RPMI7951 (cell line): ENCODE measurements around the gene PIK3CG. TPM values are rescaled to one million over a fixed set of nuclear protein-coding genes. Genes with fewer than 3 reads are reported as not detected.

Experiments
- DNase-seq: peaks from one replicate; pipeline ENCODE4 v3.0.0-alpha.2; 2012; ENCODE audit warnings: low read depth
- total RNA-seq: library from RNA; depleted of rRNA; stranded (reverse); fragments of >200 nt; shearing (Covaris generic); gene quantifications from 2 replicates; pipeline ENCODE4 v1.2.3, GENCODE V29; 2014

PIK3CG gene
- total RNA-seq, 1 experiment from 2014 or later, result 3.2 TPM

GRCh38 chr7:106858618-106859532, 6.2 kb upstream of the PIK3CG start:
- DNase-seq, result peak; percentile 23

DNA sequence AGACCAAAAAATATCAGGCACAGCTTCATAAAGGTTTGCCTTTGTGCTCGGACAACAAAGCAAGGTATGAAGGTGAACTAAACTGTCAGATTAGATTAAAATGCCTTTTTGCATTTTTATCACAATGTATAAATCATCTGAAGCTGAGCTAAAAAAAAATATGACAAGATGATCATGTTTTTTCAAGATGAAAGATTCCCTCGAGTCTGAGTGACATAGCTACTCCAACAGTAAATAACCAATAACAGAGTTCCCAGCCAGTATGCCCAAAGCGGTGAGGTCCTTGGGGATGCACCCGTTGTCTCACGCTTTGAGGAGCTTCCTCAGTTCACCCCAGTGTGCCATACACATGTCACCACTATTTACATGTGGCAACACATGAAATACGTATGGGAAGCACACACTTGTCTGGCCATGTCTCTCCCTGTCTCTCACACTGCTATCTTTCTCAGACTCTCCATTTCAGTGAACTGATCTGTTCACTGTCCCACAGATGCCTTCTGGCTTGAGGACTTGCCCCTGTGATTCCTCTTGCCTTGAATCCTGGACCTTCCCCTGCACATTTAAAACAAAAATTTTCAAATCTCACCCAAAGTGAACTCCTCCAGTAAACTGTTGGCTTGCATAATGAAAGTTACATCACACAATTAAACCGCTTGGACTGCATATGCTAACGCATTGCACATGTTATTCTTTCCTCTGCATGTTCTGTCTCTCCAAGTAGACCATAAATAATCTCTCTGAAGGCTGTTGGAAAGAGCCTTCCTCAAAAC, 2.6 kb upstream of the PIK3CG start:
- DNase-seq, result no peak

DNA sequence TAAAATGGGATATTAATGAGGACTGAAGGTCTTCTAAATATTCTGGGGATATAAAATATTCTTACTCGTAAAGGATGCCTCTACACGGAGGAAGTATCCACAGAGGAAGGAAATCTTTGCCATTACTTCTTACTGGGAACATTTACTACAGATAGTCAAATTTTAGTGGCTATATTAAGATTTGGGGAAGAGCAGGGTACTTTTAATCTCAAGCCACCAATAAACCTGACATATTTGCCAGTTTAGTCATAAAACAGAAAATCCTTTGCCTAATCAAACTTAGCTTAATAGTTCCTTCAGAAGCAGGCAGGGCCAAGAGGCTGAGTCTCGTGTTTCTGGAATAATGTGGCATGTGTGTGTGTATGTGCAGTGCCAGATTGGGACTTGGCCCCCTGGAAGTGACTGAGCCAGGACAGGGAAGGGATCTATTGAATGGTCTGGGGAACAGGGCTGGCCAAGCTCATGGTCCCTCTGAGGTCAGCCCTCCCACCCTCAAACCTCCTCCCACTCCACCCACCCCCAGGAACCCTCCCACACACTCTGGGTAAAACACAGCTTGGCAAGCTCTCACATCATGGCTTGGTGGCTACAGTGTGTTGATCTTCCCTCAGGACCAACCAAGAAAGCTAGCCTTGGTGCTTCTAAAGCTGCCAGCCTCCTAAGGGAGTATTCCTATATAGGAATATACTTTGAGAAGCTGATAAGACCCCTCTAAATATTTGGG, 1.6 kb upstream of the PIK3CG start:
- no peak for DNase-seq

- DNase-seq, result no peak
Measured at GRCh38 chr7:106864298-106865081, 592 bp upstream of the PIK3CG start.

DNA sequence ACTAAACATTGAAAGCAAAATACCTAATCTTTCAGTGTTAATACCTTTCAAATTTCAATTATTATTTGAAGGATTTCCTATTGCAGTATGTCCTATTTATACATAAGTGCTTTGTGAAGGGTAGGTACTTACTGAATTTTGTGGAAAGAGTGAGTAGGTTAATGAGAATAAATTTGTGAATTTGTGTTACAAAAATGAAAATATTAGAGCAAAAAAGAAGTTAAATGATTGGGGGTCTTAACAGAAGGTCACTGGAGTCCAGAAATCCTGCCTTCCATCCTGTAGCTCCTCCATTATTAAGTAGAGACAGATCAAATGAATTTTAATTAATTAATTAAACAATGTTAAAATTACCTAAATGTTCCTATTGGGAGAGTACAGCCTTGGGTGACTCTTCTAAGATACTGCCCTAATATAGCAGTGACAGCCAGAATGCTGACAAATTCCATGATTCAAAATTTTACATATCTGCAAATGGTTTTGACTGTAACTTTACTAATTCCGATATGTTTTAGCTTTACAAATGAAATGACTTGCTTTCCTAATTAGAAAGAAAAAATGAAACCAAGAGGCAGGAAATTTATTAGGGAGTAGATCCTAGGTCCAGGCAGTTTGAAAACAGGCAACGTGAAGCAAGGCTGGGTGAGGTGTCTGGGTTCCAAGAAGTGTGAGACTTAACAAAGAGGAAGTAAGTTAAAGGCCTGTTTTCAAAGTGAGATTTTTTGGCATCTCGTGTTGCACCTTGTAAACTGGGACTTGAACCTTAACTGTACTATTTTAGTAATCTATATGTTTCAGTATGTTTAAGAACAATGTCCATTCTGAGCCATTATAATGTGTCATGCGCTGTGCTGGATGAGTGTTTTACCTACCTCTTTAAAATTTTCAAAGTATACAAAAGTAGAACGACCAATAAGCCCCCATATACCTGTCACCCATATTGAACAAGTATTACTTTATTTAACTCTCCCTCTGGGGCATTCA, 1.5 kb downstream of the PIK3CG start:
- DNase-seq, result no peak

DNA sequence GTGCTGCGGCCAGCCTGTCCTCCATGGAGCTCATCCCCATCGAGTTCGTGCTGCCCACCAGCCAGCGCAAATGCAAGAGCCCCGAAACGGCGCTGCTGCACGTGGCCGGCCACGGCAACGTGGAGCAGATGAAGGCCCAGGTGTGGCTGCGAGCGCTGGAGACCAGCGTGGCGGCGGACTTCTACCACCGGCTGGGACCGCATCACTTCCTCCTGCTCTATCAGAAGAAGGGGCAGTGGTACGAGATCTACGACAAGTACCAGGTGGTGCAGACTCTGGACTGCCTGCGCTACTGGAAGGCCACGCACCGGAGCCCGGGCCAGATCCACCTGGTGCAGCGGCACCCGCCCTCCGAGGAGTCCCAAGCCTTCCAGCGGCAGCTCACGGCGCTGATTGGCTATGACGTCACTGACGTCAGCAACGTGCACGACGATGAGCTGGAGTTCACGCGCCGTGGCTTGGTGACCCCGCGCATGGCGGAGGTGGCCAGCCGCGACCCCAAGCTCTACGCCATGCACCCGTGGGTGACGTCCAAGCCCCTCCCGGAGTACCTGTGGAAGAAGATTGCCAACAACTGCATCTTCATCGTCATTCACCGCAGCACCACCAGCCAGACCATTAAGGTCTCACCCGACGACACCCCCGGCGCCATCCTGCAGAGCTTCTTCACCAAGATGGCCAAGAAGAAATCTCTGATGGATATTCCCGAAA, 2.7 kb downstream of the PIK3CG start:
- DNase-seq, result no peak

DNA sequence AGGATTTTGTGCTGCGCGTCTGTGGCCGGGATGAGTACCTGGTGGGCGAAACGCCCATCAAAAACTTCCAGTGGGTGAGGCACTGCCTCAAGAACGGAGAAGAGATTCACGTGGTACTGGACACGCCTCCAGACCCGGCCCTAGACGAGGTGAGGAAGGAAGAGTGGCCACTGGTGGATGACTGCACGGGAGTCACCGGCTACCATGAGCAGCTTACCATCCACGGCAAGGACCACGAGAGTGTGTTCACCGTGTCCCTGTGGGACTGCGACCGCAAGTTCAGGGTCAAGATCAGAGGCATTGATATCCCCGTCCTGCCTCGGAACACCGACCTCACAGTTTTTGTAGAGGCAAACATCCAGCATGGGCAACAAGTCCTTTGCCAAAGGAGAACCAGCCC, 3.3 kb downstream of the PIK3CG start:
- no peak for DNase-seq

GRCh38 chr7:106869954-106870353, 4.9 kb downstream of the PIK3CG start:
- DNase-seq, result no peak

GRCh38 chr7:106870528-106870927, 5.4 kb downstream of the PIK3CG start:
- no peak for DNase-seq

GRCh38 chr7:106870983-106871410, 5.9 kb downstream of the PIK3CG start:
- no peak for DNase-seq

DNA sequence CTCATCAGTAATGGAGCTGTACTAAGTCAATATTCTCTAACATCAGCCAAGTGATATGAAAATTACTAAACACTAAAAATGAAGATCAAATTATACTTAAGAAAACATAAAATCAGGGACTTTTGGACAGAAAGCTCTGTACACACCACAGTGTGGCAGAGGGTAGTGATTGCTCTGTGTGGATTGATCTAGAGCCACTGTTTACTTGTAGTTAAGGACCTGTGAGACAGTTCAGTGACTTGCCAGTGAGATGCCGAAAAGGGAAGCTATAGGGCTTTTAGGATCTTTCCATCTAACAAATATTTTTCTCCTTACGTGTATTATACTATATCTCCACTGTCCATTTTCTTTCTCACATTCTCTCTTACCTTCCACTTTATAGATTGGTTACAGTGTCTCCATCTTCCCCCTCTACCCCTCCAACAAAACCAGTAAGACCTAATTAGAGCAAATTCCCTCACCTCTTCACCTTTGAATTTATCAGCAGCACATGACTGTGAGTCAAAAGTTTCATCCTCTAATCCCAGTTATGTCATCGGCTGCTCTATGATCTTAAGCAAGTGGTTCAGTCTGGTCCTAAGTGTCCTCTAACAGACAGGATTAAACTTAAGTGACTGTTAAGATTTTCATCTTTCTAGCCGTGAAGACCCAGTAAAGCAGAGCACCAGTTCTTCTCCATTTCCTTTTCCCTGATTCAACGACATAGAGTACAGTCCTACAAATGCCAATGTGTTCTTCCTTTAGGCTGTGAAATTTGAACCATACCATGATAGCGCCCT, 6.9 kb downstream of the PIK3CG start:
- DNase-seq, result no peak

DNA sequence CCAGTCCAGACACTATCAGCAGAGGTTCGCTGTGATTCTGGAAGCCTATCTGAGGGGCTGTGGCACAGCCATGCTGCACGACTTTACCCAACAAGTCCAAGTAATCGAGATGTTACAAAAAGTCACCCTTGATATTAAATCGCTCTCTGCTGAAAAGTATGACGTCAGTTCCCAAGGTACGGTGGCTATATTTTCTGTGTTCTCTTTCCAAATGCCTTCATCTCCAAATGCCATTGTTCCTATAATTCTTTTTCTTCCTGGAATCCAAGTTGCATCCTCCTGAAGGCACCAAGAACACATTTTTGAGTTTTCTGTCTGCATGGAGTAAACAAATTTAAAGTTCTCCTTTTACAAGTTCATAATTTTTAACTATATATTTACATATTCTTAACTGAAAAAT, 7.7 kb downstream of the PIK3CG start:
- no peak for DNase-seq

- no peak for DNase-seq
Measured at GRCh38 chr7:106874076-106874475, 9.0 kb downstream of the PIK3CG start.

GRCh38 chr7:106875508-106875907, 10.4 kb downstream of the PIK3CG start:
- DNase-seq, result no peak

- no peak for DNase-seq
Measured at GRCh38 chr7:106878748-106879439, 13.8 kb downstream of the PIK3CG start.

DNA sequence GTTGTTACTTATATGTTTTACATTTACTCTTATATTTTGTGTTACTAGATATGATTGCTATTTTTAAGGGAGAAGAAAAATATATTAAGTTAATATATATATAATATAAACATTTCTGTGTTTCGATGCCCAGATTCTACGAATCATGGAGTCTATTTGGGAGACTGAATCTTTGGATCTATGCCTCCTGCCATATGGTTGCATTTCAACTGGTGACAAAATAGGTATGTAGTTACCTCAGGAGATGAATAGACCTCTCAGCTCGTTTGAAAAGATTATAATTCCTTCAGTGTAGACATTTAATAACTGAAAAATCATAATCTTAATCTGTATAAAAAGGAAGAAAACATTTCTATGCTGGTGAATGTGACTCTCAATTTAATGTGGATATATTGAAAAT, 16.9 kb downstream of the PIK3CG start:
- no peak for DNase-seq

DNA sequence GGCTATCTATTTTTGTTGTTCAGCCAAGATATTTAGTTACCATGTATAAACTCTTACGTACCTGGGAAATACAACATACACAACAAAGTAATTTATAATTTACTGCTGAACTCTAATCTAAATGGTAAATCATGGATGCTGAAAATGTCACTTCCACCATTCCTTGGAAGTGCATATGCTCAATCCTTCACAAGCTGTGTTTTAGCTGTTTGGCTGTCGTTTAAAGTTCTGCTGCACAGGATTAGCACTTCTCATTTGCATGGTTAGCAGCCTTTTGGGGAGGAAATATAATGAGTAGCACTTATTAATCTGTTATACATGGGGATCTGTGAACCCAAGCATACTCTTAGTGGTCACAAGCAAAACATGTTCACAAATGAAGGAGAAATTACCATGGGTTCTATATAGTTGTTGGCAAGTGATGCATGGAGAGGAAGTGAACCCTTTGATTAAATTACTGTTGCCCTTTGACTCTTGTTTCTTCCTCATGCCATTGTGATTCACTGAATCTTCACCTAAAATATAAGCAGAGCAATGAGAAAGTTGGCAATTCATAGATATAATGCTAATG, 18.5 kb downstream of the PIK3CG start:
- no peak for DNase-seq

DNA sequence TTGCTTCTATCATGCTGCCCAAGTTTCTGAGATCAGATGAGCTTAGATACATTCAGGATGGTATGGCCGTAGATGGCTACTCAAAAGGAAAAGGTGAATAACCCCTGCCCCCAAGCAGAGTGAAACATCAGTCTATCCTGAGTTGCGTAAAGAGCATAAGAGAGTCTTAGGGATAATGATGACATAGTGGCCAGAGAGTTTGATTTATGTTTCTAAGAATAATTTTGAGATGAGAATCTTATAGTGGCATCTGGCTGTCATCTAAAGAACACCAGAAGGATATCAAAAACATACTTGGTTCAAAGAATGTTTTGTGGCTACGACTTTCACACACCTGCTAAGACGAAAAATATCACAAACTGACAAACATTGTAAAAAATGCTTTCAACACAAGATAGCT, 20.6 kb downstream of the PIK3CG start:
- no peak for DNase-seq
